Upper lobe of left lung (tissue), 6 donors: ENCODE results near the gene FBN3. TPM values are rescaled to one million over a fixed set of nuclear protein-coding genes. Genes with fewer than 3 reads are reported as not detected.
"Not testable (repeated sequence)": the region's sequence is repeated elsewhere in the genome, so short reads cannot be mapped to it uniquely, and the experiment has no call there.

Experiments used
- ATAC-seq, 2 donors: fragments of 200-7000 bp; cut with Tn5 transposase; one replicate each; pipeline ENCODE4 v1.9.1; 2022; ENCODE audit warnings: mild to moderate bottlenecking in 2 of 2, moderate library complexity in 2 of 2; ENCODE audit not compliant: low FRiP score in 2 of 2
- DNase-seq, 2 donors: peaks; one replicate each; pipeline ENCODE4 v3.0.0-alpha.2; 2019 to 2020
- H3K27ac ChIP-seq, 4 donors: fragments of 200-600 bp; sonication (generic); one replicate each; pipeline ENCODE4 v1.5.1; 2016 to 2019
- H3K27me3 ChIP-seq, 4 donors: fragments of 200-600 bp; sonication (generic); one replicate each; pipeline ENCODE4 v1.5.1; 2017 to 2019
- H3K36me3 ChIP-seq, 4 donors: fragments of 200-600 bp; sonication (generic); one replicate each; pipeline ENCODE4 v1.5.1; 2016 to 2019
- H3K4me1 ChIP-seq, 4 donors: fragments of 200-600 bp; sonication (generic); one replicate each; pipeline ENCODE4 v1.5.1; 2018 to 2019
- H3K4me3 ChIP-seq, 4 donors: fragments of 200-600 bp; sonication (generic); one replicate each; pipeline ENCODE4 v1.5.1; 2017 to 2019; ENCODE audit warnings: mild to moderate bottlenecking in 2 of 4, moderate library complexity in 1 of 4
- H3K9me3 ChIP-seq, 4 donors: fragments of 200-600 bp; sonication (generic); one replicate each; pipeline ENCODE4 v1.5.1; 2018 to 2019
- CTCF ChIP-seq, 6 experiments: fragments of 450-650 bp in 4 of 6; fragments of 200-600 bp in 2 of 6; sonication (generic) in 2 of 6; IDR thresholded peaks; one replicate each; pipeline ENCODE4 v1.5.1; 2016 to 2019; ENCODE audit warnings: antibody characterized with exemption in 6 of 6
- EP300 ChIP-seq, 4 donors: sonication (generic); formaldehyde crosslinking; IDR thresholded peaks; one replicate each; pipeline ENCODE4 v1.5.1; 2017; ENCODE audit warnings: antibody characterized with exemption in 4 of 4, control low read depth in 2 of 4
- POLR2A ChIP-seq, 4 donors: fragments of 450-650 bp; IDR thresholded peaks; one replicate each; pipeline ENCODE4 v1.5.1; 2016 to 2017; ENCODE audit warnings: antibody characterized with exemption in 4 of 4, mild to moderate bottlenecking in 2 of 4
- POLR2AphosphoS5 ChIP-seq, 2 donors: sonication (generic); formaldehyde crosslinking; IDR thresholded peaks; one replicate each; pipeline ENCODE4 v1.5.1; 2017; ENCODE audit warnings: antibody characterized with exemption in 2 of 2
- WGBS, 2 donors: methylation state at CpG; one replicate each; pipeline ENCODE4 v1.1.5; 2017 to 2018; 5-methylcytosine and 5-hydroxymethylcytosine counted together
- total RNA-seq, 6 donors: library from RNA; depleted of rRNA in 4 of 6; stranded (reverse); fragments of >200 nt in 4 of 6; gene quantifications; one replicate each; pipeline versions ENCODE4 v1.1.0 to v1.2.1, GENCODE V29; 2016 to 2021
- donor health status: DM: no; HTN: no; CAD: no; lungs with moderate emphysema.
- donor health status: DM: no; HTN: yes; CAD: no; lungs with severe emphysema.

FBN3 gene
- total RNA-seq, 6 donors from 2014 or later, result 0.10 to 106 (median 8.0) TPM

GRCh38 chr19:8109455-8109854 lies 39.9 kb downstream of the FBN3 start:
- no peaks in the 10 kb centered on the region for H3K27me3 ChIP-seq
- 70 to 77% methylated on average over 6 to 11 of the region's 12 CpGs for WGBS, 2 donors
- peaks cover 0 to 3% (median 0%) of the 10 kb centered on the region in 4 donors for H3K4me1 ChIP-seq
- H3K4me3 ChIP-seq, result no peak overlapping the region
- TF ChIP-seq POLR2AphosphoS5 (IDR thresholded peaks at IDR 0.05) (no peak), POLR2A (IDR thresholded peaks at IDR 0.05) (no peak), CTCF (IDR thresholded peaks at IDR 0.05) (no peak), EP300 (IDR thresholded peaks at IDR 0.05) (no peak)
- no peaks in the 10 kb centered on the region for H3K36me3 ChIP-seq
- DNase-seq, result no peak
- no peak for ATAC-seq
- H3K27ac ChIP-seq, result no peak overlapping the region
- no peaks in the 10 kb centered on the region for H3K9me3 ChIP-seq

- peaks cover 0 to 3% (median 0%) of the 10 kb centered on the region in 4 donors for H3K4me1 ChIP-seq
- H3K27me3 ChIP-seq, result no peaks in the 10 kb centered on the region
- WGBS, 2 donors, result 68 to 90% methylated on average over 10 to 19 of the region's 19 CpGs
- no peaks in the 10 kb centered on the region for H3K36me3 ChIP-seq
- no peaks in the 10 kb centered on the region for H3K9me3 ChIP-seq
- no peak for TF ChIP-seq POLR2AphosphoS5 (IDR thresholded peaks at IDR 0.05)
- no peak for TF ChIP-seq CTCF (IDR thresholded peaks at IDR 0.05)
- TF ChIP-seq EP300 (IDR thresholded peaks at IDR 0.05), result no peak
- TF ChIP-seq POLR2A (IDR thresholded peaks at IDR 0.05), result no peak
- no peak overlapping the region for H3K4me3 ChIP-seq
- DNase-seq (no peak), ATAC-seq (no peak)
- no peak overlapping the region for H3K27ac ChIP-seq
Observed at GRCh38 chr19:8108560-8109445, 40.6 kb downstream of the FBN3 start.

- H3K27ac ChIP-seq, result no peak overlapping the region
- 75% methylated on average over 2 of the region's 2 CpGs for WGBS, 2 donors
Observed at GRCh38 chr19:8107301-8107903, 42.0 kb downstream of the FBN3 start.

GRCh38 chr19:8105471-8105870 lies 43.9 kb downstream of the FBN3 start:
- no peak overlapping the region for H3K27ac ChIP-seq
- H3K4me1 ChIP-seq, result no peaks in the 10 kb centered on the region
- H3K36me3 ChIP-seq, result no peaks in the 10 kb centered on the region
- 82 to 87% methylated on average over 2 of the region's 2 CpGs for WGBS, 2 donors
- TF ChIP-seq POLR2AphosphoS5 (IDR thresholded peaks at IDR 0.05) (no peak), CTCF (IDR thresholded peaks at IDR 0.05) (no peak), POLR2A (IDR thresholded peaks at IDR 0.05) (no peak), EP300 (IDR thresholded peaks at IDR 0.05) (no peak)
- no peaks in the 10 kb centered on the region for H3K27me3 ChIP-seq
- ATAC-seq (no peak), DNase-seq (no peak)
- no peaks in the 10 kb centered on the region for H3K9me3 ChIP-seq
- H3K4me3 ChIP-seq, result no peak overlapping the region

More at GRCh38 chr19:8107301-8107903, 42.0 kb downstream of the FBN3 start:
- H3K27me3 ChIP-seq, result no peaks in the 10 kb centered on the region
- TF ChIP-seq POLR2AphosphoS5 (IDR thresholded peaks at IDR 0.05) (no peak), CTCF (IDR thresholded peaks at IDR 0.05) (no peak), EP300 (IDR thresholded peaks at IDR 0.05) (no peak), POLR2A (IDR thresholded peaks at IDR 0.05) (no peak)
- H3K9me3 ChIP-seq, result no peaks in the 10 kb centered on the region
- no peak for DNase-seq
- no peaks in the 10 kb centered on the region for H3K36me3 ChIP-seq
- H3K4me1 ChIP-seq, result no peaks in the 10 kb centered on the region
- no peak overlapping the region for H3K4me3 ChIP-seq
- ATAC-seq, result no peak

- H3K36me3 ChIP-seq, H3K27me3 ChIP-seq, H3K4me1 ChIP-seq, DNase-seq, H3K9me3 ChIP-seq, H3K4me3 ChIP-seq, H3K27ac ChIP-seq, ATAC-seq: not testable (repeated sequence)
- WGBS, 2 donors, result 89 to 90% methylated on average over 12 of the region's 12 CpGs
Observed at GRCh38 chr19:8101910-8102309, 47.5 kb downstream of the FBN3 start.
